Thyroid gland (tissue), 4 donors: Measurements from ENCODE around the gene PLEKHM3. TPM values are rescaled to one million over a fixed set of nuclear protein-coding genes. Genes with fewer than 3 reads are reported as not detected.

Experiments
- DNase-seq, 2 donors: peaks; one replicate each; pipeline ENCODE4 v3.0.0-alpha.2; 2019
- H3K27ac ChIP-seq, 3 donors: fragments of 200-600 bp; sonication (generic); 1 replicate in 2 of 3; 2 replicates in 1 of 3; pipeline ENCODE4 v1.5.1; 2016 to 2019; ENCODE audit warnings: mild to moderate bottlenecking in 1 of 3, moderate library complexity in 1 of 3
- H3K27me3 ChIP-seq: fragments of 200-600 bp; sonication (generic); one replicate; pipeline ENCODE4 v1.5.1; 2019
- H3K36me3 ChIP-seq, 2 donors: fragments of 200-600 bp; sonication (generic); one replicate each; pipeline ENCODE4 v1.5.1; 2016 to 2019
- H3K4me1 ChIP-seq, 2 donors: fragments of 200-600 bp; sonication (generic); one replicate each; pipeline ENCODE4 v1.5.1; 2017 to 2019
- H3K4me3 ChIP-seq, 3 donors: fragments of 200-600 bp; sonication (generic); replicated peaks in 1 of 3; 1 replicate in 2 of 3; 2 replicates in 1 of 3; pipeline ENCODE4 v1.5.1; 2016; ENCODE audit warnings: mild to moderate bottlenecking in 1 of 3
- H3K9me3 ChIP-seq: fragments of 200-600 bp; sonication (generic); one replicate; pipeline ENCODE4 v1.5.1; 2017
- CTCF ChIP-seq, 6 experiments: fragments of 200-600 bp in 3 of 6; fragments of 450-650 bp in 3 of 6; sonication (generic) in 3 of 6; IDR thresholded peaks; one replicate each; pipeline ENCODE4 v1.5.1; 2016 to 2019; ENCODE audit warnings: antibody characterized with exemption in 6 of 6, mild to moderate bottlenecking in 2 of 6, inconsistent platforms in 1 of 6, moderate library complexity in 1 of 6
- POLR2A ChIP-seq, 2 donors: fragments of 450-650 bp; IDR thresholded peaks; one replicate each; pipeline ENCODE4 v1.6.1; 2017; ENCODE audit warnings: antibody characterized with exemption in 2 of 2, mild to moderate bottlenecking in 2 of 2, moderate library complexity in 1 of 2
- WGBS, 2 donors: methylation state at CpG; one replicate each; pipeline ENCODE4 v1.1.5; 2017; 5-methylcytosine and 5-hydroxymethylcytosine counted together
- intact Hi-C: fragments of 100-400 bp; cut with DNase I; formaldehyde crosslinking; loops from one replicate; pipeline ENCODE4 v1.15.1; 2023
- total RNA-seq, 4 donors: library from RNA; depleted of rRNA; stranded (reverse); fragments of >200 nt; gene quantifications; one replicate each; pipeline ENCODE4 v1.2.3, GENCODE V29; 2016

PLEKHM3 gene
- total RNA-seq, 4 donors from 2014 or later: 42.2 to 53.0 (median 44.5) TPM

DNA sequence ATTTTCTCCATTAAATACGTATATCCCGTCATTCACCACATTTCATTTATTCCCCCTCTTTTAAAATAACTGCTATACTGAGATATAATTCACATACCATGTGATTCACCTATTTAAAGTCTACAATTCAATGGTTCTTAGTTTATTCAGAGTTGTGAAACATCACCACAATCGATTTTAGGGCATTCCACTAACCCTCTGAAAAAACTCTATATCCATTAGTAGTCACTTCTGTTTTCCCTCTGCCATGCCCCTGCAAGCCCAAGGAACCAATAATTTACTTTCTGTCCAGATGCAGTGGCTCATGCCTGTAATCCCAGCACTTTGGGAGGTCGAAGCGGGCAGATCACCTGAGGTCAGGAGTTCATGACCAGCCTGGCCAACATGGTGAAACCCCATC lies 160.1 kb downstream of the PLEKHM3 start:
- H3K27me3 ChIP-seq: no peaks in the 10 kb centered on the region
- H3K4me3 ChIP-seq: no peak overlapping the region
- WGBS, 2 donors: 91 to 93% methylated on average over 5 of the region's 5 CpGs
- H3K9me3 ChIP-seq: no peaks in the 10 kb centered on the region
- no peak for TF ChIP-seq CTCF (IDR thresholded peaks at IDR 0.05)
- TF ChIP-seq POLR2A (IDR thresholded peaks at IDR 0.05): no peak
- H3K36me3 ChIP-seq: peaks cover 0 to 5% of the 10 kb centered on the region in 2 donors
- intact Hi-C loops: no loop called here
- peaks cover 4 to 11% of the 10 kb centered on the region in 2 donors for H3K4me1 ChIP-seq
- DNase-seq: no peak
- H3K27ac ChIP-seq: no peak overlapping the region

DNA sequence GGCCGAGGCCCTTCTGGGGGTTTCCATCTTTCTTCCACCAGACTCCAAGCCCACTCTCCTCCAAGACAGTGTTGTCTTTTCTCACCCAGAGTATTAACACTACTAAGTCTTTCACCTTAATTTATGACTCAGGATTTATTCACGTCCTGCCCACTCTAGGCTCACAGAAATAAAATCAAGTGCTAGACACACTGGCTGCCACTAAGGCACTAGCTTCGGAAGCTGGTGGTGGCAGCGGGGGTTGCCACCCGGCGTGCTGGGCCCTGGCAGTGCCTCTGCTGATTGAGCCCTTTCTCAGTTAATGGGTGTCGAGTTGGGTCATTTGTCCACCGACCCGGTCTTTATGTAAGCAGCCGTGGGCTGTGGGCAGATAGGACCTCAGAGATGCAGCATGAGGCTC lies 162.0 kb downstream of the PLEKHM3 start:
- intact Hi-C loops: no loop called here
- WGBS, 2 donors: 97 to 98% methylated on average over 10 of the region's 10 CpGs
- TF ChIP-seq CTCF (IDR thresholded peaks at IDR 0.05) (no peak), POLR2A (IDR thresholded peaks at IDR 0.05) (no peak)
- H3K9me3 ChIP-seq: no peaks in the 10 kb centered on the region
- H3K4me1 ChIP-seq: peaks cover 4 to 11% of the 10 kb centered on the region in 2 donors
- no peak overlapping the region for H3K4me3 ChIP-seq
- DNase-seq: no peak
- H3K27ac ChIP-seq: no peak overlapping the region
- H3K36me3 ChIP-seq: peaks cover 0 to 6% of the 10 kb centered on the region in 2 donors
- no peaks in the 10 kb centered on the region for H3K27me3 ChIP-seq

DNA sequence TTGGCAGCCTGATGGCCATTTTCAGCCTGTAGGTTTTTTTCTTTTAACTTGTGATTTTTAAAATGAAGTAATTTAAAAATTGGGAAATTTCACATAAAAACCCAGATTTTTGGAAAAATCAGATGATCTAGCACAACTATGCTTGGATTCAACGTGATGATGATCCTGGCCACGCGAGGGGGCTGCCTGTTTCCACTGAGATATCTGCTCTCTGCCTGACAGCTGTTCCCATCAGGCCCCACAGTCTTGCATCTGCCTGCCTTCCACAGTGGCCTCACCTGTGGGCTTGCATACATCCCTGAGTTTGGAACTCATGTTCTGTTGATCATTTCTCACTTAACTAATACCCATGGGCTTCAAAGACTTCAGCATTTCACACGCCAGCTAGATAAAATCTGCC lies 163.5 kb downstream of the PLEKHM3 start:
- Histone ChIP-seq H3K9me3 (no peaks in the 10 kb centered on the region), H3K36me3 (peaks cover 0 to 6% of the 10 kb centered on the region in 2 donors), H3K27ac (no peak overlapping the region), H3K4me3 (no peak overlapping the region), H3K27me3 (no peaks in the 10 kb centered on the region), H3K4me1 (peaks cover 4 to 8% of the 10 kb centered on the region in 2 donors)
- intact Hi-C loops: no loop called here
- no peak for DNase-seq
- no peak for TF ChIP-seq POLR2A (IDR thresholded peaks at IDR 0.05)
- TF ChIP-seq CTCF (IDR thresholded peaks at IDR 0.05): no peak
- 87 to 90% methylated on average over 4 of the region's 4 CpGs for WGBS, 2 donors

DNA sequence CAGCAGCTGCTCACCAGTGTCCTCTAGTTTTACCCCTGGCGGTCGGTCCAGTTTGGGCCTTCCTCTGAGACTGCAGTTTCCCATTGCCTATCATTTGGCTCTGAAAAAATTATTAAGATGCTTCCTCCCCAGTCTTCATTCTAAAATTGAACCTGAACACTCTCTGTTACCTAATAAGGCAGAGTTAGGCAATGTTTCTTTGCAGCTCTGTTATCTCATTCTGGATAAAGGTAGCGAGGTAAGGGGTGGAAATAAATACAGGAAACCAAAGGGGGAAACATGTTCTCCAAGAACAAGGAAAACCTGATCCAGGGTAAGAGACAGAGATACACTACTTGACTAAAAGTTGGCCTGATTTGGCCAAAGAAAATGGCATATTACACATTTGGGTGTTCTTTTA lies 164.6 kb downstream of the PLEKHM3 start:
- WGBS, 2 donors: 92 to 98% methylated on average over 3 of the region's 3 CpGs
- TF ChIP-seq POLR2A (IDR thresholded peaks at IDR 0.05): no peak
- TF ChIP-seq CTCF (IDR thresholded peaks at IDR 0.05): no peak
- intact Hi-C loops: no loop called here
- Histone ChIP-seq H3K36me3 (peaks cover 0 to 6% of the 10 kb centered on the region in 2 donors), H3K27me3 (no peaks in the 10 kb centered on the region), H3K4me1 (peaks cover 3 to 4% of the 10 kb centered on the region in 2 donors), H3K9me3 (no peaks in the 10 kb centered on the region), H3K27ac (no peak overlapping the region), H3K4me3 (no peak overlapping the region)
- no peak for DNase-seq

GRCh38 chr2:207855591-207855990 lies 169.7 kb downstream of the PLEKHM3 start:
- TF ChIP-seq POLR2A (IDR thresholded peaks at IDR 0.05) (no peak), CTCF (IDR thresholded peaks at IDR 0.05) (no peak)
- 95 to 96% methylated on average over 3 of the region's 3 CpGs for WGBS, 2 donors
- Histone ChIP-seq H3K27me3 (no peaks in the 10 kb centered on the region), H3K27ac (no peak overlapping the region), H3K4me1 (peaks cover 0 to under 1% of the 10 kb centered on the region in 2 donors), H3K36me3 (peaks cover 0 to 4% of the 10 kb centered on the region in 2 donors), H3K9me3 (no peaks in the 10 kb centered on the region), H3K4me3 (no peak overlapping the region)
- DNase-seq: no peak
- intact Hi-C loops: no loop called here
